H1 (cell line): ENCODE results near the gene RFX1. TPM values are rescaled to one million over a fixed set of nuclear protein-coding genes. Genes with fewer than 3 reads are reported as not detected.

Source experiments
- ASH2L ChIP-seq: fragments of 200-600, 300-600 bp; sonication (generic); IDR thresholded peaks from one replicate; pipeline ENCODE4 v1.7.1; 2017; ENCODE audit warnings: low read length
- CBX5 ChIP-seq: fragments of 300-800, 300-1000 bp; sonication (generic); IDR thresholded peaks from 2 replicates; pipeline ENCODE4 v1.7.1; 2016; ENCODE audit warnings: antibody characterized with exemption, low read length, low read depth
- CEBPB ChIP-seq: IDR thresholded peaks from 2 replicates; pipeline ENCODE4 v1.6.1; 2012; ENCODE audit warnings: low read depth, low read length
- CHD2 ChIP-seq: IDR thresholded peaks from 2 replicates; pipeline ENCODE4 v1.6.1; 2012; ENCODE audit warnings: low read length, improper control_type of control experiment
- EGR1 ChIP-seq: IDR thresholded peaks from 2 replicates; pipeline ENCODE4 v1.6.1; 2011; ENCODE audit warnings: low read depth, low read length, borderline replicate concordance
- EP300 ChIP-seq, 2 experiments: IDR thresholded peaks; 1 replicate in 1 of 2; 2 replicates in 1 of 2; pipeline ENCODE4 v1.6.1; 2011 to 2012; ENCODE audit warnings: low read depth in 2 of 2, low read length in 2 of 2, mild to moderate bottlenecking in 2 of 2, borderline replicate concordance in 1 of 2, inconsistent platforms in 1 of 2, moderate library complexity in 1 of 2
- EZH2 ChIP-seq: fragments of 200-600 bp; sonication (generic); IDR thresholded peaks from 2 replicates; pipeline ENCODE4 v1.7.1; 2012; ENCODE audit warnings: low read depth, mild to moderate bottlenecking, moderate library complexity, low read length, inconsistent platforms; ENCODE audit not compliant: severe bottlenecking
- GABPA ChIP-seq: IDR thresholded peaks from 2 replicates; pipeline ENCODE4 v1.6.1; 2011; ENCODE audit warnings: mild to moderate bottlenecking, low read length, moderate library complexity, borderline replicate concordance; ENCODE audit not compliant: insufficient read depth
- GTF2F1 ChIP-seq: IDR thresholded peaks from 2 replicates; pipeline ENCODE4 v1.6.1; 2012; ENCODE audit warnings: low read depth, low read length, improper control_type of control experiment, borderline replicate concordance
- HDAC6 ChIP-seq: IDR thresholded peaks from one replicate; pipeline ENCODE4 v1.7.1; 2012; ENCODE audit warnings: low read depth, mild to moderate bottlenecking, inconsistent platforms, low read length, moderate library complexity
- KDM4A ChIP-seq: IDR thresholded peaks from one replicate; pipeline ENCODE4 v1.7.1; 2012; ENCODE audit warnings: low read depth, mild to moderate bottlenecking, moderate library complexity, low read length, inconsistent platforms; ENCODE audit not compliant: severe bottlenecking
- KDM5A ChIP-seq: fragments of 200-600 bp; IDR thresholded peaks from 2 replicates; pipeline ENCODE4 v1.7.1; 2012; ENCODE audit warnings: mild to moderate bottlenecking, low read length, inconsistent platforms, mixed read lengths
- MAX ChIP-seq: IDR thresholded peaks from 2 replicates; pipeline ENCODE4 v1.6.1; 2012; ENCODE audit warnings: inconsistent platforms
- PHF8 ChIP-seq: fragments of 200-600 bp; sonication (generic); conservative IDR thresholded peaks from 2 replicates; pipeline ENCODE4 v1.7.1; 2012; ENCODE audit warnings: low read depth, mild to moderate bottlenecking, inconsistent platforms, low read length, moderate library complexity
- POLR2AphosphoS5 ChIP-seq: IDR thresholded peaks from 2 replicates; pipeline ENCODE4 v1.6.1; 2011; ENCODE audit warnings: low read depth, low read length
- RBBP5 ChIP-seq: IDR thresholded peaks from 2 replicates; pipeline ENCODE4 v1.7.1; 2012; ENCODE audit warnings: low read depth, mild to moderate bottlenecking, inconsistent platforms, low read length, moderate library complexity, borderline replicate concordance
- RNF2 ChIP-seq: fragments of 200-900, 300-1000 bp; sonication (generic); IDR thresholded peaks from 2 replicates; pipeline ENCODE4 v1.7.1; 2016; ENCODE audit warnings: borderline replicate concordance, low read depth, mild to moderate bottlenecking, antibody characterized with exemption, low read length; ENCODE audit not compliant: poor library complexity, severe bottlenecking; ENCODE audit errors: missing control alignments
- SIRT6 ChIP-seq: IDR thresholded peaks from one replicate; pipeline ENCODE4 v1.7.1; 2012; ENCODE audit warnings: low read length, inconsistent platforms
- SP2 ChIP-seq: IDR thresholded peaks from 2 replicates; pipeline ENCODE4 v1.6.1; 2012; ENCODE audit warnings: mild to moderate bottlenecking, low read length, inconsistent platforms
- SP4 ChIP-seq: IDR thresholded peaks from 2 replicates; pipeline ENCODE4 v1.6.1; 2012; ENCODE audit warnings: low read length, inconsistent platforms
- SRF ChIP-seq: IDR thresholded peaks from 2 replicates; pipeline ENCODE4 v1.6.1; 2011; ENCODE audit warnings: mild to moderate bottlenecking, low read depth, low read length, moderate library complexity
- TAF1 ChIP-seq: IDR thresholded peaks from 2 replicates; pipeline ENCODE4 v1.6.1; 2011; ENCODE audit warnings: mild to moderate bottlenecking, low read depth, low read length
- TAF7 ChIP-seq: optimal IDR thresholded peaks from 2 replicates; pipeline ENCODE3; 2011; ENCODE audit warnings: low read depth, mild to moderate bottlenecking, inconsistent platforms, low read length, moderate library complexity, borderline replicate concordance
- TBP ChIP-seq: IDR thresholded peaks from 2 replicates; pipeline ENCODE4 v1.6.1; 2011; ENCODE audit warnings: low read depth, low read length, improper control_type of control experiment
- TEAD4 ChIP-seq: IDR thresholded peaks from 2 replicates; pipeline ENCODE4 v1.6.1; 2012; ENCODE audit warnings: low read depth, low read length, inconsistent platforms, mixed read lengths
- polyA plus RNA-seq, 7 experiments: library from polyadenylated mRNA; depleted of rRNA in 3 of 7; stranded (reverse) in 5 of 7; unstranded in 2 of 7; fragments of >200 nt in 5 of 7; fragments of 200-250 nt in 2 of 7; gene quantifications; 1 replicate in 5 of 7; 2 replicates in 1 of 7; 4 replicates in 1 of 7; pipeline versions ENCODE4 v1.2.1 to v1.2.3, GENCODE V29; 2011 to 2013; ENCODE audit warnings: missing spikeins in 2 of 7, mixed read lengths in 2 of 7
- total RNA-seq: library from RNA; stranded (reverse); fragmentation: NEBNext Ultra II Directional; extraction: Animal tissue kit (Norgen Biotek cat#: 25700); gene quantifications from 2 replicates; pipeline ENCODE4 v1.2.1, GENCODE V29; 2021

Gene RFX1
- total and polyA plus RNA-seq, 2 of the 8 experiments (the other 6 are each of a cell fraction or from before 2014, with no cell fraction given), result 4.9 to 17.0 TPM

- TF ChIP-seq CEBPB (no peak), SP4 (peak; percentile 92), TEAD4 (no peak), TAF7 (peak; percentile 94), PHF8 (peak; percentile 98), KDM4A (peak; percentile 27), RBBP5 (peak; percentile 33; the same call in 1 of the 2 replicates), EGR1 (0 out of 2 replicates have a peak, but pooled peaks have one; percentile 23), EZH2 (no peak), GABPA (peak; percentile 23; the same call in 1 of the 2 replicates), HDAC6 (no peak), TAF1 (peak; percentile 96), MAX (no peak), POLR2AphosphoS5 (peak; percentile 61), TBP (peak; percentile 87), EP300 (IDR thresholded peaks at IDR 0.05; ENCODE audit: borderline replicate concordance in 1 of 2, low read depth in 2 of 2, low read length in 2 of 2) (peak in 1 of 2 experiments; percentile 4; a peak in 1 of 3 replicates), SP2 (peak; percentile 89), GTF2F1 (no peak), KDM5A (peak; percentile 68), ASH2L (peak; percentile 92), CBX5 (no peak), SRF (no peak), CHD2 (peak; percentile 89), SIRT6 (no peak), RNF2 (no peak)
Measured at GRCh38 chr19:13952154-13952930, 53.8 kb downstream of the RFX1 start, which contains the start of gene DCAF15 (continued).
